HG02588 (cell line): ENCODE measurements around the gene DRC3.

Experiments
- ATAC-seq: cut with Tn5 transposase; IDR thresholded peaks from one replicate; pipeline ENCODE4 v1.9.1; 2021; ENCODE audit warnings: mild to moderate bottlenecking, moderate library complexity; ENCODE audit not compliant: unreplicated experiment

DRC3 gene

DNA sequence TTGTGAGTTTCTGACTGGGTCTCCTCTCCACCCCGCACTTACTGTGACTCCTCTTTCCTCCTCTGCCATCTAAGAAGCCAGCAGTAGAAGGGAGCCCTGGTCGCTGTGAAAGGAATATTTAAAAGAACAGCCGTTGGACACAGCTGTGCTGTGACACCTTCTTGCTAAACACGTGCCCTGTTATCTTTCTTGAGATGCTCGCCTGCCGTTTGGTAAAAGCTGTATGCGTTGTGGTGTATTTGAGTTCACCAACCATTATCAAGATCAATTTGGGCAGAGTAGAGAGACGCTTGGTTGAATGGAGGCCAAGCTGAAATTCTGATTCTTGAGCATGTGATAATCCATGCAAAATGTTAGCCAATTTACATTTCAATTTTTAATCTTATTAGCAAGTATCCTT is 70.3 kb downstream of the DRC3 start:
- ATAC-seq = no peak

DNA sequence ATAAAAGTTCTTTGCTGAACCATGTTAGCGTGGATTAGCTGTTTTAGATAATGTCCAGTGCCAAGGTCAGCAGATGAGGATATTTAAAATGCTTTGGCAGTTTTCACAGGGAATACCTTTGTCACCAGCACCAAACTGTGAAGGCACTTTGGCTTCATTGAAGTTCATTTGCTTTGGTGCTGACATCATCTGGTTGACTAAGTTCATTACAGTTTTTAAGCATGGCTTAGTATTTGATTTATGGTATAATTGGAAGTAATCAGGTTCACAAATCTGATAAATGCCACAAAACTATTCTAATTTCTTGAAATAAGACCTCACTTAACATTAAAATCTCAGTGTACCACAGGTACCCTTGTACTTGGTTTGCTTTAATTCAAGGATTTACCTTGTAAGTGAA is 70.8 kb downstream of the DRC3 start:
- no peak for ATAC-seq

DNA sequence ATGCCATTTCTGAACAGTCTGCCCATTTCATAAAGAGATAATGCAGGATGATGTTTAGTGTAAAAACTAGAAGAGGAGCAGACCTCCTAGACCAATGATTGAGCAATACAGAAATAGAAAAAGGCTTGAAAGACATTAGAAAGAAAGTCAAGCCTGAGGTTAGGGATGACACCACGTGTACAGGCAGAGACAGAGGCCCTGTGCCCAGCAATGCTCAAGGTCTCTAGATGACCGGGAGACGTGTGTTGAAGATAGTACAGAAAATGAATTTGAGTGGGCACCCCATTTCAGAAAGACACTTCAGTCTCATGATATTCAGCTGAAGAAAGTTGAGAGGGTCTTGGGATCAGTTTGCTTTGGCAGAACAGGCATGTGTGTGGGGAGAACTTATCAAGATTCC is 71.9 kb downstream of the DRC3 start:
- no peak for ATAC-seq

GRCh38 chr17:18045691-18046350 is 73.2 kb downstream of the DRC3 start:
- no peak for ATAC-seq

GRCh38 chr17:18055597-18055996 is 82.9 kb downstream of the DRC3 start:
- ATAC-seq = no peak

- ATAC-seq = no peak
These were observed 83.6 kb downstream of the DRC3 start for GRCh38 chr17:18056214-18056613.

GRCh38 chr17:18059283-18059682 is 86.6 kb downstream of the DRC3 start:
- ATAC-seq = no peak

DNA sequence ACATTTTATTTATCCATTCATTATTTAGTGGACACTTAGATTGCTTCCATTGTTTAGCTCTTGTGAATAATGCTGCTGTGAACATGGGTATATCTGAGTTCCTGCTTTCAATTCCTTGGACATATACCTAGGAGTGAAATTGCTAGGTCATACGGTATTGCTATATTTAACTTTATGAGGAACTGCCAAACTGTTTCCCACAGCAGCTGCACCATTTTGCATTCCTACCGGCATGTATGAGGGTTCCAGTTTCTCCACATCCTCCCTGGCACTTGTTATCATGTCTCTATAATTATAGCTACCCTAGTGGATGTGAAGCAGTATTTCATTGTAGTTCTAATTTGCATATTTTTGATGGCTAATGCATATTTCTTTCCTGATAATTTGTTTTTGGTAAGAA is 91.4 kb downstream of the DRC3 start:
- ATAC-seq = no peak

- no peak for ATAC-seq
These were observed 92.9 kb downstream of the DRC3 start for GRCh38 chr17:18065546-18065945.
